SK-N-SH (cell line): ENCODE results near the gene FANCD2OS.

Experiments used
- EP300 ChIP-seq, 2 experiments: IDR thresholded peaks; 2 replicates each; pipeline versions ENCODE4 v1.4.0 to v1.6.1; 2012; ENCODE audit warnings: borderline replicate concordance in 1 of 2, low read depth in 1 of 2, low read length in 1 of 2
- FOXJ3 ChIP-seq: sonication (generic); formaldehyde crosslinking; IDR thresholded peaks from 2 replicates; pipeline ENCODE4 v1.5.1; 2020; ENCODE audit warnings: mild to moderate bottlenecking, missing genetic modification reagents
- FOXM1 ChIP-seq: IDR thresholded peaks from 2 replicates; pipeline ENCODE4 v1.4.0; 2012; ENCODE audit warnings: low read depth, mild to moderate bottlenecking
- RAD21 ChIP-seq: IDR thresholded peaks from 2 replicates; pipeline ENCODE4 v1.6.1; 2012; ENCODE audit warnings: mild to moderate bottlenecking, low read length
- RFX5 ChIP-seq: IDR thresholded peaks from 2 replicates; pipeline ENCODE4 v1.6.1; 2012; ENCODE audit warnings: mild to moderate bottlenecking, improper control_type of control experiment, low read length
- TCF12 ChIP-seq: IDR thresholded peaks from 2 replicates; pipeline ENCODE4 v1.4.0; 2012
- YY1 ChIP-seq: IDR thresholded peaks from 2 replicates; pipeline ENCODE4 v1.4.0; 2012; ENCODE audit warnings: low read depth, mild to moderate bottlenecking
- TF ChIP-seq, protein P1 (sequence below): fragments of 200-600 bp; sonication (generic); IDR thresholded peaks from 2 replicates; pipeline ENCODE4 v1.6.1; 2017; ENCODE audit warnings: antibody characterized with exemption, mild to moderate bottlenecking, moderate library complexity
- TF ChIP-seq, protein P2 (sequence below): fragments of 150-350 bp; IDR thresholded peaks from 2 replicates; pipeline ENCODE4 v1.6.1; 2017; ENCODE audit warnings: antibody characterized with exemption, low read length, low read depth, borderline replicate concordance
- TF ChIP-seq, protein P3 (sequence below): IDR thresholded peaks from 2 replicates; pipeline ENCODE4 v1.4.0; 2012; ENCODE audit warnings: low read depth

DNA sequence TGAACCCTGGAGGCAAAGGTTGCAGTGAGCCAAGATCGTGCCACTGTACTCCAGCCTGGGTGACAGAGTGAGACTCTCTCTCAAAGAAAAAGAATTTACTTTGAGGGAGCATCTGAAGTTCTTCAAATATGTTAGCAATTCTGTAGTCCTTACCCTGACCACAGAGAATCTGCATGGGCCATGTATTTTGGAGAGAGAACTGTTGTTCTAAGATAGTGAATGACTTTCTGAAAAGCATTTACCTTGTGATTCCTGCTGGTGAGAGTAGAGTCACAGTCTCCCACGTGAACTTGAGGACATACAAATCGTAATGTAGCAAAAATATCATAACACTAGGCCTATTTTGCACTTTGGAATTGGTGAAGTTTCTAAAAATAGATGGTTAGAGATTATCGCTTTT lies 11.3 kb upstream of the FANCD2OS start:
- TF ChIP-seq RFX5 (no peak), FOXJ3 (CRISPR knock-in tag) (no peak), RAD21 (no peak), YY1 (no peak), EP300 (IDR thresholded peaks at IDR 0.05; ENCODE audit: borderline replicate concordance in 1 of 2, low read depth in 1 of 2, low read length in 1 of 2) (no peak), TCF12 (no peak), FOXM1 (no peak)
- TF ChIP-seq, protein P1, sequence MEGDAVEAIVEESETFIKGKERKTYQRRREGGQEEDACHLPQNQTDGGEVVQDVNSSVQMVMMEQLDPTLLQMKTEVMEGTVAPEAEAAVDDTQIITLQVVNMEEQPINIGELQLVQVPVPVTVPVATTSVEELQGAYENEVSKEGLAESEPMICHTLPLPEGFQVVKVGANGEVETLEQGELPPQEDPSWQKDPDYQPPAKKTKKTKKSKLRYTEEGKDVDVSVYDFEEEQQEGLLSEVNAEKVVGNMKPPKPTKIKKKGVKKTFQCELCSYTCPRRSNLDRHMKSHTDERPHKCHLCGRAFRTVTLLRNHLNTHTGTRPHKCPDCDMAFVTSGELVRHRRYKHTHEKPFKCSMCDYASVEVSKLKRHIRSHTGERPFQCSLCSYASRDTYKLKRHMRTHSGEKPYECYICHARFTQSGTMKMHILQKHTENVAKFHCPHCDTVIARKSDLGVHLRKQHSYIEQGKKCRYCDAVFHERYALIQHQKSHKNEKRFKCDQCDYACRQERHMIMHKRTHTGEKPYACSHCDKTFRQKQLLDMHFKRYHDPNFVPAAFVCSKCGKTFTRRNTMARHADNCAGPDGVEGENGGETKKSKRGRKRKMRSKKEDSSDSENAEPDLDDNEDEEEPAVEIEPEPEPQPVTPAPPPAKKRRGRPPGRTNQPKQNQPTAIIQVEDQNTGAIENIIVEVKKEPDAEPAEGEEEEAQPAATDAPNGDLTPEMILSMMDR, result no peak
- TF ChIP-seq, protein P2, sequence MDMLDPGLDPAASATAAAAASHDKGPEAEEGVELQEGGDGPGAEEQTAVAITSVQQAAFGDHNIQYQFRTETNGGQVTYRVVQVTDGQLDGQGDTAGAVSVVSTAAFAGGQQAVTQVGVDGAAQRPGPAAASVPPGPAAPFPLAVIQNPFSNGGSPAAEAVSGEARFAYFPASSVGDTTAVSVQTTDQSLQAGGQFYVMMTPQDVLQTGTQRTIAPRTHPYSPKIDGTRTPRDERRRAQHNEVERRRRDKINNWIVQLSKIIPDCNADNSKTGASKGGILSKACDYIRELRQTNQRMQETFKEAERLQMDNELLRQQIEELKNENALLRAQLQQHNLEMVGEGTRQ, result no peak
- TF ChIP-seq, protein P3, sequence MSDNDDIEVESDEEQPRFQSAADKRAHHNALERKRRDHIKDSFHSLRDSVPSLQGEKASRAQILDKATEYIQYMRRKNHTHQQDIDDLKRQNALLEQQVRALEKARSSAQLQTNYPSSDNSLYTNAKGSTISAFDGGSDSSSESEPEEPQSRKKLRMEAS, result no peak
